ENCODE results near the gene JPH2.

Gene JPH2

GRCh38 chr20:44126445-44126844 lies 60.5 kb downstream of the JPH2 start:
- no peaks in the 10 kb centered on the region for H3K4me1 ChIP-seq (ENCODE audit: low read depth, poor library complexity, severe bottlenecking)
- H4K20me1 ChIP-seq (ENCODE audit: insufficient read depth): no peaks in the 10 kb centered on the region
- no peaks in the 10 kb centered on the region for H3K27me3 ChIP-seq (ENCODE audit: insufficient read depth, low read depth)
- H2AFZ ChIP-seq (ENCODE audit: low read depth): no peak overlapping the region
- no peak overlapping the region for H3K27ac ChIP-seq
- no peaks in the 10 kb centered on the region for H3K36me3 ChIP-seq (ENCODE audit: insufficient read depth)
- no peak overlapping the region for H3K4me2 ChIP-seq
- no peak for TF ChIP-seq CTCF (conservative IDR thresholded peaks at IDR 0.05; ENCODE audit: low read depth, low read length)
- H3K79me2 ChIP-seq (ENCODE audit: insufficient read depth, low read depth): no peaks in the 10 kb centered on the region
- no peak overlapping the region for H3K4me3 ChIP-seq (IDR thresholded peaks at IDR 0.05; ENCODE audit: insufficient read depth, low read depth, low read length)
- H3K9ac ChIP-seq: no peak overlapping the region

GRCh38 chr20:44125332-44126127 lies 61.5 kb downstream of the JPH2 start:
- Histone ChIP-seq H2AFZ (ENCODE audit: low read depth) (no peak overlapping the region), H3K4me1 (ENCODE audit: low read depth, poor library complexity, severe bottlenecking) (no peaks in the 10 kb centered on the region), H3K36me3 (ENCODE audit: insufficient read depth) (no peaks in the 10 kb centered on the region), H3K9ac (no peak overlapping the region), H3K79me2 (ENCODE audit: insufficient read depth, low read depth) (no peaks in the 10 kb centered on the region), H3K4me3 (IDR thresholded peaks at IDR 0.05; ENCODE audit: insufficient read depth, low read depth, low read length) (no peak overlapping the region), H3K4me2 (no peak overlapping the region), H4K20me1 (ENCODE audit: insufficient read depth) (no peaks in the 10 kb centered on the region), H3K27ac (no peak overlapping the region), H3K27me3 (ENCODE audit: insufficient read depth, low read depth) (no peaks in the 10 kb centered on the region)
- no peak for TF ChIP-seq CTCF (conservative IDR thresholded peaks at IDR 0.05; ENCODE audit: low read depth, low read length)

- H3K4me1 ChIP-seq (ENCODE audit: low read depth, poor library complexity, severe bottlenecking): no peaks in the 10 kb centered on the region
- no peak overlapping the region for H3K9ac ChIP-seq
- no peaks in the 10 kb centered on the region for H4K20me1 ChIP-seq (ENCODE audit: insufficient read depth)
- no peaks in the 10 kb centered on the region for H3K36me3 ChIP-seq (ENCODE audit: insufficient read depth)
- H2AFZ ChIP-seq (ENCODE audit: low read depth): no peak overlapping the region
- H3K4me3 ChIP-seq (IDR thresholded peaks at IDR 0.05; ENCODE audit: insufficient read depth, low read depth, low read length): no peak overlapping the region
- H3K27ac ChIP-seq: no peak overlapping the region
- no peaks in the 10 kb centered on the region for H3K79me2 ChIP-seq (ENCODE audit: insufficient read depth, low read depth)
- H3K27me3 ChIP-seq (ENCODE audit: insufficient read depth, low read depth): no peaks in the 10 kb centered on the region
- TF ChIP-seq CTCF (conservative IDR thresholded peaks at IDR 0.05; ENCODE audit: low read depth, low read length): no peak
- no peak overlapping the region for H3K4me2 ChIP-seq
Observed at GRCh38 chr20:44123874-44124535, 63.0 kb downstream of the JPH2 start.

GRCh38 chr20:44123251-44123650 lies 63.7 kb downstream of the JPH2 start:
- Histone ChIP-seq H3K4me1 (ENCODE audit: low read depth, poor library complexity, severe bottlenecking) (no peaks in the 10 kb centered on the region), H3K36me3 (ENCODE audit: insufficient read depth) (no peaks in the 10 kb centered on the region), H2AFZ (ENCODE audit: low read depth) (no peak overlapping the region), H3K79me2 (ENCODE audit: insufficient read depth, low read depth) (no peaks in the 10 kb centered on the region), H3K9ac (no peak overlapping the region), H3K27me3 (ENCODE audit: insufficient read depth, low read depth) (no peaks in the 10 kb centered on the region), H4K20me1 (ENCODE audit: insufficient read depth) (no peaks in the 10 kb centered on the region), H3K27ac (no peak overlapping the region), H3K4me2 (no peak overlapping the region), H3K4me3 (IDR thresholded peaks at IDR 0.05; ENCODE audit: insufficient read depth, low read depth, low read length) (no peak overlapping the region)
- no peak for TF ChIP-seq CTCF (conservative IDR thresholded peaks at IDR 0.05; ENCODE audit: low read depth, low read length)
